HCT116 (cell line): ENCODE data around the gene VMAC.

Source experiments
- EGR1 ChIP-seq: IDR thresholded peaks from 2 replicates; pipeline ENCODE4 v1.6.1; 2012; ENCODE audit warnings: low read depth
- EZH2 ChIP-seq: fragments of 200-600 bp; sonication (generic); IDR thresholded peaks from 2 replicates; pipeline ENCODE4 v1.6.1; 2017; ENCODE audit warnings: antibody characterized with exemption, mixed run types
- EZH2phosphoT487 ChIP-seq: fragments of 200-600 bp; IDR thresholded peaks from 2 replicates; pipeline ENCODE4 v1.6.1; 2018; ENCODE audit warnings: antibody characterized with exemption, borderline replicate concordance
- JUND ChIP-seq: IDR thresholded peaks from 2 replicates; pipeline ENCODE4 v1.6.1; 2012
- POLR2A ChIP-seq: IDR thresholded peaks from 2 replicates; pipeline ENCODE4 v1.7.0; 2011; ENCODE audit warnings: borderline replicate concordance; ENCODE audit not compliant: insufficient read depth, insufficient read length; ENCODE audit errors: extremely low read depth
- RAD21 ChIP-seq: IDR thresholded peaks from 2 replicates; pipeline ENCODE4 v1.6.1; 2012; ENCODE audit warnings: low read depth, mild to moderate bottlenecking
- SIN3A ChIP-seq: IDR thresholded peaks from 2 replicates; pipeline ENCODE4 v1.6.1; 2012; ENCODE audit warnings: low read depth
- SP1 ChIP-seq: IDR thresholded peaks from 2 replicates; pipeline ENCODE4 v1.6.1; 2012; ENCODE audit warnings: low read depth
- SRF ChIP-seq: IDR thresholded peaks from 2 replicates; pipeline ENCODE4 v1.6.1; 2012; ENCODE audit warnings: low read depth
- TCF7L2 ChIP-seq: IDR thresholded peaks from 2 replicates; pipeline ENCODE4 v1.7.0; 2011; ENCODE audit warnings: borderline replicate concordance, inconsistent platforms; ENCODE audit not compliant: insufficient read depth, insufficient read length; ENCODE audit errors: extremely low read depth
- ZNF274 ChIP-seq: fragments of 200-500 bp; sonication (Bioruptor generic); IDR thresholded peaks from 2 replicates; pipeline ENCODE4 v1.6.1; 2014; ENCODE audit warnings: mild to moderate bottlenecking, low read depth, low read length, inconsistent platforms
- TF ChIP-seq, protein P1 (sequence below), 3 experiments: fragments of 200-600 bp in 1 of 3; sonication (generic) in 1 of 3; IDR thresholded peaks in 2 of 3; conservative IDR thresholded peaks in 1 of 3; 2 replicates each; pipeline ENCODE4 v1.5.1; 2012 to 2017; ENCODE audit warnings: low read depth in 2 of 3, low read length in 2 of 3, antibody characterized with exemption in 1 of 3, borderline replicate concordance in 1 of 3, control low read depth in 1 of 3, mild to moderate bottlenecking in 1 of 3, mixed read lengths in 1 of 3, mixed run types in 1 of 3, moderate library complexity in 1 of 3; ENCODE audit not compliant: insufficient read depth in 1 of 3
- TF ChIP-seq, protein P2 (sequence below): IDR thresholded peaks from 2 replicates; pipeline ENCODE4 v1.6.1; 2012; ENCODE audit warnings: low read depth

DNA sequence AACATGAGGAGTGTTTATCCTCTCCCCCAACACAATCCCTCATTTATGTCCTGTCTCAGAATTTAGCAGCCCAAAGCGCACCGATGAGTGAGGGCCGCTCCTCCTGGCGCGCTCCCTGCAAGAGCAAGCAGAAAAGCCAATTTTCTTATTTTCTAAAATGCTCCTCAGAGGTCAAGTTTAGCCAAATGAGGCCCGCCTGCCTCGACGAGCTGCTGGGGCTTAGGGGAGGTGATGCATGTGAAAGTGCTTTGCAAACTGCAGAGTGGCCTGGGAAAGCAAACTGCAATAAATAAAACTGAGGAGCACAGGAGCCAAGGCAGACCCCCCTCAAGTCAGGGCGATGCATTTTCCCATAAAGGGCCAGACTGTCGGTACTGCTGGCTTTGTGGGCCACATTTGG, 38.4 kb downstream of the VMAC start:
- TF ChIP-seq POLR2A: no peak
- TF ChIP-seq SIN3A: no peak
- TF ChIP-seq EGR1: no peak
- no peak for TF ChIP-seq RAD21
- no peak for TF ChIP-seq SP1
- TF ChIP-seq, protein P1, sequence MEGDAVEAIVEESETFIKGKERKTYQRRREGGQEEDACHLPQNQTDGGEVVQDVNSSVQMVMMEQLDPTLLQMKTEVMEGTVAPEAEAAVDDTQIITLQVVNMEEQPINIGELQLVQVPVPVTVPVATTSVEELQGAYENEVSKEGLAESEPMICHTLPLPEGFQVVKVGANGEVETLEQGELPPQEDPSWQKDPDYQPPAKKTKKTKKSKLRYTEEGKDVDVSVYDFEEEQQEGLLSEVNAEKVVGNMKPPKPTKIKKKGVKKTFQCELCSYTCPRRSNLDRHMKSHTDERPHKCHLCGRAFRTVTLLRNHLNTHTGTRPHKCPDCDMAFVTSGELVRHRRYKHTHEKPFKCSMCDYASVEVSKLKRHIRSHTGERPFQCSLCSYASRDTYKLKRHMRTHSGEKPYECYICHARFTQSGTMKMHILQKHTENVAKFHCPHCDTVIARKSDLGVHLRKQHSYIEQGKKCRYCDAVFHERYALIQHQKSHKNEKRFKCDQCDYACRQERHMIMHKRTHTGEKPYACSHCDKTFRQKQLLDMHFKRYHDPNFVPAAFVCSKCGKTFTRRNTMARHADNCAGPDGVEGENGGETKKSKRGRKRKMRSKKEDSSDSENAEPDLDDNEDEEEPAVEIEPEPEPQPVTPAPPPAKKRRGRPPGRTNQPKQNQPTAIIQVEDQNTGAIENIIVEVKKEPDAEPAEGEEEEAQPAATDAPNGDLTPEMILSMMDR (IDR thresholded peaks at IDR 0.05 in 2 of 3, conservative IDR thresholded peaks at IDR 0.05 in 1 of 3; ENCODE audit: borderline replicate concordance in 1 of 3, insufficient read depth in 1 of 3, low read depth in 2 of 3, low read length in 2 of 3): no peak
- no peak for TF ChIP-seq TCF7L2
- TF ChIP-seq EZH2phosphoT487: no peak
- no peak for TF ChIP-seq EZH2
- TF ChIP-seq SRF: no peak
- TF ChIP-seq JUND: no peak
- TF ChIP-seq, protein P2, sequence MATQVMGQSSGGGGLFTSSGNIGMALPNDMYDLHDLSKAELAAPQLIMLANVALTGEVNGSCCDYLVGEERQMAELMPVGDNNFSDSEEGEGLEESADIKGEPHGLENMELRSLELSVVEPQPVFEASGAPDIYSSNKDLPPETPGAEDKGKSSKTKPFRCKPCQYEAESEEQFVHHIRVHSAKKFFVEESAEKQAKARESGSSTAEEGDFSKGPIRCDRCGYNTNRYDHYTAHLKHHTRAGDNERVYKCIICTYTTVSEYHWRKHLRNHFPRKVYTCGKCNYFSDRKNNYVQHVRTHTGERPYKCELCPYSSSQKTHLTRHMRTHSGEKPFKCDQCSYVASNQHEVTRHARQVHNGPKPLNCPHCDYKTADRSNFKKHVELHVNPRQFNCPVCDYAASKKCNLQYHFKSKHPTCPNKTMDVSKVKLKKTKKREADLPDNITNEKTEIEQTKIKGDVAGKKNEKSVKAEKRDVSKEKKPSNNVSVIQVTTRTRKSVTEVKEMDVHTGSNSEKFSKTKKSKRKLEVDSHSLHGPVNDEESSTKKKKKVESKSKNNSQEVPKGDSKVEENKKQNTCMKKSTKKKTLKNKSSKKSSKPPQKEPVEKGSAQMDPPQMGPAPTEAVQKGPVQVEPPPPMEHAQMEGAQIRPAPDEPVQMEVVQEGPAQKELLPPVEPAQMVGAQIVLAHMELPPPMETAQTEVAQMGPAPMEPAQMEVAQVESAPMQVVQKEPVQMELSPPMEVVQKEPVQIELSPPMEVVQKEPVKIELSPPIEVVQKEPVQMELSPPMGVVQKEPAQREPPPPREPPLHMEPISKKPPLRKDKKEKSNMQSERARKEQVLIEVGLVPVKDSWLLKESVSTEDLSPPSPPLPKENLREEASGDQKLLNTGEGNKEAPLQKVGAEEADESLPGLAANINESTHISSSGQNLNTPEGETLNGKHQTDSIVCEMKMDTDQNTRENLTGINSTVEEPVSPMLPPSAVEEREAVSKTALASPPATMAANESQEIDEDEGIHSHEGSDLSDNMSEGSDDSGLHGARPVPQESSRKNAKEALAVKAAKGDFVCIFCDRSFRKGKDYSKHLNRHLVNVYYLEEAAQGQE: no peak
- TF ChIP-seq ZNF274: no peak
